GM20000 (cell line): ENCODE data around the gene DNAJC13.

Experiments
- DNase-seq: peaks from one replicate; pipeline ENCODE4 v3.0.0; 2012; ENCODE audit warnings: low spot score
- CTCF ChIP-seq: IDR thresholded peaks from 2 replicates; pipeline ENCODE4 v1.5.1; 2012; ENCODE audit warnings: mild to moderate bottlenecking, control low read depth; ENCODE audit errors: extremely low read depth, missing control alignments

The DNAJC13 gene

GRCh38 chr3:132464066-132464465 lies 46.8 kb downstream of the DNAJC13 start:
- no peak for DNase-seq
- TF ChIP-seq CTCF, result no peak

GRCh38 chr3:132469326-132469725 lies 52.0 kb downstream of the DNAJC13 start:
- no peak for DNase-seq
- TF ChIP-seq CTCF, result no peak

- no peak for DNase-seq
- TF ChIP-seq CTCF, result no peak
Measured at GRCh38 chr3:132486099-132486498, 68.8 kb downstream of the DNAJC13 start.

GRCh38 chr3:132488151-132488550 lies 70.8 kb downstream of the DNAJC13 start:
- no peak for TF ChIP-seq CTCF
- DNase-seq, result no peak

- DNase-seq, result no peak
- TF ChIP-seq CTCF, result no peak
Measured at GRCh38 chr3:132499071-132499470, 81.8 kb downstream of the DNAJC13 start.

- TF ChIP-seq CTCF, result no peak
Measured at GRCh38 chr3:132503559-132503958, 86.3 kb downstream of the DNAJC13 start.

GRCh38 chr3:132504375-132504933 lies 87.2 kb downstream of the DNAJC13 start:
- no peak for TF ChIP-seq CTCF
- DNase-seq, result no peak

More at GRCh38 chr3:132503559-132503958, 86.3 kb downstream of the DNAJC13 start:
- DNase-seq, result no peak

GRCh38 chr3:132507657-132508056 lies 90.4 kb downstream of the DNAJC13 start:
- TF ChIP-seq CTCF, result no peak
- no peak for DNase-seq
